Urothelium cell line (cell line): ENCODE measurements around the gene KCTD10.

Source experiments
- DNase-seq: peaks from one replicate; pipeline ENCODE4 v3.0.0; 2011; ENCODE audit warnings: low spot score, mixed read lengths
- FAIRE-seq: peaks from 2 replicates; lab custom pipeline; 2011; peaks lifted over from hg19 to GRCh38; lab: Jason Lieb, UNC

KCTD10 gene

GRCh38 chr12:109495012-109495411 lies 17.9 kb upstream of the KCTD10 start:
- FAIRE-seq = no peak
- no peak for DNase-seq

DNA sequence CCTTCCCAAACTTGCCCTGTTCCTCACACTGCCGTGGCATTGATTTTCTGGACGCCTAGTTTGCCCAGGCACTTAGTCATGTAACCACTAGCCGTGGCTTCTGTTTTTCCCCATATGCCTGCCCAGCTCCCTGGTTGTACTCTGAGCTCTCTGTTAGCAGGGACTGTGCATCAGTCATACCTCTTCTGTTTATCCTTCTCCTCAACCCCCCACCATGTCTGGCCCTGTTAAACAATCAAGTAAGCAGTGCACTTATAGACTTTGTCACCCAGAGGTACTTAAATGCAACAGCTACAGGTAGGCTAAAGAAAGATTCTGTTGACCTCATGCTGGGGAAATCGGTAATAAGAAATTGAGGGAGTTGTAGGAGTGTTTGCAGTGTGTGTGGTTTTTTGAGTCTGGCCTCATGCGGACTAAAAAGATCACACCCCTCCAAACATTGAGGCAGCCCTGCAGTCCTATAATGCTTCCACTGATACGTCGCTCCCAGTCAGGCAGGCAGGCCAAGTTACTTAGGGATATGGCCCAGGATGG lies 17.3 kb upstream of the KCTD10 start:
- FAIRE-seq (no peak), DNase-seq (no peak)

GRCh38 chr12:109493938-109494337 lies 16.8 kb upstream of the KCTD10 start:
- DNase-seq (no peak), FAIRE-seq (no peak)

DNA sequence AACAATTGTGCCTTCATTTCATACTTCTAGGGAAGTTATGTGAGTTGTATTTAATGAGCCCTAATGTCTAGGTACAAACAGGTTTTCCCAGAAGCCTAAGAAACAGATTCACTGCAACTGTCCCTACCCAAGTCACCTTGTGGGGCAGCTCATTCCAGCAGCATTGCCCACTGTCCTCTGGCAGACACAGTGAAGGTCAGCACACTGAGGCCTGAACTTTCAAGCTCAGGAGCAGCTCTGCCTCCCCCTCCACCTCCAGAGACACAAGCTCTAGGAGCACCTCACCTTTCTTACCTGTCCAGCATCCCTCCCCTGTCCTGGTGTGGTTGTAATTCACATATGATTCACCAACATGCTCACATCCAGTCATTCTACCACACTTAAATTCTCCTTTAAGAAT lies 16.0 kb upstream of the KCTD10 start:
- no peak for FAIRE-seq

GRCh38 chr12:109492371-109492770 lies 15.3 kb upstream of the KCTD10 start:
- FAIRE-seq = no peak
- no peak for DNase-seq

More for the DNA sequence above, 16.0 kb upstream of the KCTD10 start:
- no peak for DNase-seq

DNA sequence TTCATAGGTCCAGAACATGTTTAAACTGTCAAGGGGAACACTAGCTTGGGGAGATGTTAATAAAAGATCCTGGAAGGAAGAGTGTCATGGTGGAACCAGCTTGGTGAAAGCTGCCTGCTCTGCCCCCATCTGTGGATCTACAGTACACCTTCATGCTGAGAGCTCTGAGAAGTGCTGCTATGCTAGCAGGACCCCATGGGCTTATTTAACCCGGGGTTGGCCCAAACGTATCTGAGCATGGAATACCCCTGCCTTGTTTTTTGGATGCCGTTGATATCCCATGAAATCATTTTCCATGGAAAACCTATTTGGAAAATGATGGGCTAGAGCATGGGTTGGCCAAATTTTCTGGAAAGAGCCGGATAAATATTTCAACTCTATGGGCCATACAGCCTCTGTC lies 14.6 kb upstream of the KCTD10 start:
- DNase-seq (no peak), FAIRE-seq (no peak)

GRCh38 chr12:109489955-109490565 lies 13.0 kb upstream of the KCTD10 start:
- DNase-seq (no peak), FAIRE-seq (no peak)

GRCh38 chr12:109489016-109489954 lies 12.2 kb upstream of the KCTD10 start:
- DNase-seq = no peak
- FAIRE-seq = no peak

GRCh38 chr12:109488051-109488665 lies 11.1 kb upstream of the KCTD10 start:
- FAIRE-seq = no peak

DNA sequence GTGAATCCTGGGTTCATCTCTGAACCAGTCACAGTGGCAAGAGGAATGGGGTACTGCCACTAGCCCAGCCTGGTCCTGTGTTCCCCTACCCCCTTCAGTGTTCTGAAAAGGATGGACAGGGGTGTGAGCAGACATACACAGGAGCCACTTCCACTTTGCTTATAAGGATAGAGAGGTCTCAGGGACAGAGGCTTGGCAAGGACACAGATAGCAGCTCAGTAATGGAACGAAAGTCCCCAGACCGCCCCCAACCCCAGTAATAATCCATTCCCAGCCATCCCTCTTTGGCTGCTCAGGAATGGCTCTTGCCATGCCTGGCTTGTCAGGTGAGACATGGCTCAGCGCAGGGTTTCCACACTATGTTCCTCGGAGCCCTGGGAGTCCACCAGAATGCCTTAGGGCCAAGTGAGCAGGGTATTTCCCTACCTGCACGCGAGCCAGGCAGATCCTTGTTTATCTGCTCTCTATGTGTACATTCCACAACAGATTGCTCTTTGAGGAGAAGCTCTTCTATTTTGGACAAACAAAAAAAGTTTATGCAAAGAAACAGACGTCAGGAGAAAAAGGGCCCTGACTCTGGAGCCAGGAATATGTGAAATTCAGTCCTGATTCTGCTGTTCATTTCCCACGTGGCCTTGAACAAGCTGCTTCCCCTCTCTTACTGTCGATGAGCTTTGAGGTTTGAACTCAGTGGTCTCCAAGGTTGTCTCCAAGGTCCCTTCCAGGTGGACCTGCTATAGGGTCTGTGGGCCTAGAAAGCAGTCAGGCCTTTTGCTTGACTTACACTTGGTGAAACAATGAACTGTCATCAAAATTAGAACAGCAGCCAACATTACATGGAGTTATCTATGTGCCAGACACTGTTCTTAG lies 10.3 kb upstream of the KCTD10 start:
- DNase-seq (no peak), FAIRE-seq (no peak)

More at GRCh38 chr12:109488051-109488665, 11.1 kb upstream of the KCTD10 start:
- DNase-seq = no peak

DNA sequence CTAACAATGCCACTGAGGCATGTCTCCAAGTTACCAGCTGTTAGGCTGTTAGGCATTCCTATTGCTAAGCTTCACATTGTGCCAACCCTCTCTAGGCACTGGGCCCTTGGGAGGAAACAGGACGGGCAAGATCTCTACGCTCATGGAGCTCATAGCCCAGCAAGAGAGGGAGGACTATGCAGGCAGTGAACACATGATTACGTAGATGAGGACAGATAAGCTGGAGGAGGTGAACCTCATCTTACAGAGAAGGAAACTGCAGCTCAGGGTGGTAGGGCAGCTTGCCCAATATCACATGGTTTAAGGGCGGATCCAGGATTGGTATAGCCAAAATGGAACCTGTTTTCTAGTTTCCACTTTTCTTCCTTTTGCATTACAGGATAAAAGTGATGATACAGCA lies 8.1 kb upstream of the KCTD10 start:
- FAIRE-seq (no peak), DNase-seq (no peak)

DNA sequence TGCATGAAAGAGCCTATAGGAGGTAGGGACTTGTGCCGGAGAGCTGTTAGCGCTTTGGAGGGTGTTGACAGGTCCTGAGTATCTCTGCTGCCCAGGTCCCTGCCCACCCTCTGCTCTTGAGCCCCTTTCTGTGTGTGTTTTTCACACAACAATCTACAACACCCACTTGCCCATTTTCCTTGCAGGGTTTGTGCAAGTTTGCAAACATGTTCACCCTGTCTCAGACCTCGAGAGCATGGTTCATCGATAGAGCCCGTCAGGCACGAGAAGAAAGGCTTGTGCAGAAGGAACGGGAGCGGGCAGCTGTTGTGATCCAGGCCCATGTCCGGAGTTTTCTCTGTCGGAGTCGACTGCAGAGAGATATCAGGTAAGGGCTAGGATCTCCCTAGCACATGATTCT lies 6.2 kb upstream of the KCTD10 start:
- FAIRE-seq (no peak), DNase-seq (no peak)

DNA sequence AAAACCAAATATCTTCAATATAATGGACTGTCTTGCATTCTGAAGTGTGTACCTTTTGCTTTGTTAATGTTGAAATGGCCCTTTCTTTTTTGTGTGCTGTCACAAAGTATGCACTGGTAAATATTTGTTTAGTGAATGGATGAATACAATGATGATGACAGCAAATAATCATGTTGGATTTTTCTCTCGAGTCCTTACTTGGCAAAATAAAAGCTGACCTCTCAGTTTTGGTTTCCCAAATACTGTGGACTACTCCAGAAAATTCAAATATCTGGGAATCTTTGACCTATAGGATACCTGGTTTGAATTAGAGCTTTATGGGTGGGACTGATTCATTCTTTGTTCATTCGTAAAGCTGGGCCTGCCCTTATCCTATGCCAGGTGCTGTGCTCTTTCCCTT lies 5.8 kb upstream of the KCTD10 start:
- DNase-seq (no peak), FAIRE-seq (no peak)

DNA sequence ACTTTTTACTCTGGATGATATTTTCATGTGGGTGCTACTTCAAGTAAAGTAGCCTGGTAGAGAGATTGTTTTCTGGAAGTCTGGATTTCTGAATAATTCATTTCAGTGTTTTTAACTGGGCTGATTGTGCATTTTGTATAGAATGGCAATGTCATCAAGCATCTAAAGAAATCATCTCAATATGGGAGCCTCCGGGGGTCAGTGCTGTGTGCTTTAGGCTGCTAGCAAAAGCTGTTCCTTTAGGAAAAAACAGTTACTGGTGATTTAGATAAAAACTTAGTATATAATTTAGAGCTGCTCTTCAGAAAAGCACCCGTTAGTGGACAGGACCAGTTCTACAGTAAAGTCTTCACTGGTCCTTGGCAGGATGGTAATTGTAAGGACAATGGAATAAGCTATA lies 5.4 kb upstream of the KCTD10 start:
- FAIRE-seq = no peak
- DNase-seq = no peak

- DNase-seq (no peak), FAIRE-seq (no peak)
Measured at GRCh38 chr12:109481863-109482262, 4.8 kb upstream of the KCTD10 start.

- FAIRE-seq (no peak), DNase-seq (no peak)
Measured at GRCh38 chr12:109480356-109480755, 3.3 kb upstream of the KCTD10 start.

- FAIRE-seq = no peak
- DNase-seq = no peak
Measured at GRCh38 chr12:109479761-109480160, 2.7 kb upstream of the KCTD10 start.

DNA sequence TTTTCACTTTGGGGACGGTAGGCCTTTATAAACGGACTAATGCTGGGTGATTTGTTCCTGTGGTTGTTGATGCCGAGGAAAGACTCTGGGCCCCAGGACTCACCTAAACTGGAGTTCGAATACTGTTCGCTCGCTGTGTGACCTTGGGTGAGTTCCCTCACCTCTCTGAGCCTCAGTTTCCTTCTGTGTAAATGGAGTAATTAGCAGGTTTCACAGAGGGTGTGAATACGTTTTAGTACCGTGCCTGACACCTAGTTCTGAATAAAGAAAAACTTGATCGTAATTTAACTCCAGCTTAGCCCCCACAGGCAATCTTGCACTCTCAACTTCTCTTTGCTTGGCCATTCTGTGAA lies 839 bp upstream of the KCTD10 start:
- DNase-seq (no peak), FAIRE-seq (no peak)

GRCh38 chr12:109476807-109477184 lies 304 bp downstream of the KCTD10 start:
- no peak for FAIRE-seq
- no peak for DNase-seq

- no peak for DNase-seq
- FAIRE-seq = no peak
Measured at GRCh38 chr12:109475993-109476806, 900 bp downstream of the KCTD10 start.
